Cortex of kidney (tissue), 1 donor: ENCODE results near the gene ANKRD33B.
"Not testable (repeated sequence)": the region's sequence is repeated elsewhere in the genome, so short reads cannot be mapped to it uniquely, and the experiment has no call there.

Experiments used
- DNase-seq: peaks from one replicate; lab custom pipeline; 2025; lab: John Stamatoyannopoulos, UW

The ANKRD33B gene

DNA sequence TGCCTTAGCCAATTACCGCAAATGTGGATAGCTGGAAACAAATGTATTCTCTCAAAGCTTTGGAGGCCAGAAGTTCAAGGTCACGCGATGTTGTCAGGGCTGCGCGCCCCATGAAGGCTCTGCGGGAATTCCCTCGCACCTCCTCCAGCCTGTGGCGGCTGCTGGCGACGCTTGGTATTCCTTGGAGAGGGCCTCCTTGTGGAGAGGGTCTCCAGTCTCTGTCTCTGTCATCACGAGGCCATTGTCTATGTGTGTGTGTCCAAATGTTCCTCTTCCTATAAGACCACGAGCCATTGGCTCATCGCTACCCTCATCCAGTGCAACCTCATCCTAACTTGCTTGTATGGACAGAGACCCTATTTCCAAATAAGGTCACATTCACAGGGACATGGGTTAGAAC, 97.5 kb downstream of the ANKRD33B start:
- DNase-seq = no peak

DNA sequence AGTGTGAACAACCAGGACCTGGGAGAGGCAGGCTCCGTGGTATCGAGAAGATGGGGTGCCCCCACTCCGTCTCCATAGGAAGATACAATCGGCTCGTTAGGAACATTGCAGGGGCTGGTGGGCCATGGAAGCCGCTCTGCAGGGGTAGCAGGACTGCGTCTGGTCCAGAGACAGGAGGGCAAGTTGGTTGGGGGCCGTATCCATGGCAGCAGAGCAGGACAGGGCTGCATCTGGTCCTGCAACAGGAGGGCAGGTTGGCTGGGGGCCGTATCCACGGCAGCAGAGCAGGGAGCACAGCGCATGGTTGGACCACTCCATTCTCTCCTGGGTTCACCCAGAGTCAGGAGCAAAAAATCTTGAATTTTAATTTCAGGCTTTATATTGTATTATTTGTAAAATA, 98.2 kb downstream of the ANKRD33B start:
- DNase-seq = no peak

DNA sequence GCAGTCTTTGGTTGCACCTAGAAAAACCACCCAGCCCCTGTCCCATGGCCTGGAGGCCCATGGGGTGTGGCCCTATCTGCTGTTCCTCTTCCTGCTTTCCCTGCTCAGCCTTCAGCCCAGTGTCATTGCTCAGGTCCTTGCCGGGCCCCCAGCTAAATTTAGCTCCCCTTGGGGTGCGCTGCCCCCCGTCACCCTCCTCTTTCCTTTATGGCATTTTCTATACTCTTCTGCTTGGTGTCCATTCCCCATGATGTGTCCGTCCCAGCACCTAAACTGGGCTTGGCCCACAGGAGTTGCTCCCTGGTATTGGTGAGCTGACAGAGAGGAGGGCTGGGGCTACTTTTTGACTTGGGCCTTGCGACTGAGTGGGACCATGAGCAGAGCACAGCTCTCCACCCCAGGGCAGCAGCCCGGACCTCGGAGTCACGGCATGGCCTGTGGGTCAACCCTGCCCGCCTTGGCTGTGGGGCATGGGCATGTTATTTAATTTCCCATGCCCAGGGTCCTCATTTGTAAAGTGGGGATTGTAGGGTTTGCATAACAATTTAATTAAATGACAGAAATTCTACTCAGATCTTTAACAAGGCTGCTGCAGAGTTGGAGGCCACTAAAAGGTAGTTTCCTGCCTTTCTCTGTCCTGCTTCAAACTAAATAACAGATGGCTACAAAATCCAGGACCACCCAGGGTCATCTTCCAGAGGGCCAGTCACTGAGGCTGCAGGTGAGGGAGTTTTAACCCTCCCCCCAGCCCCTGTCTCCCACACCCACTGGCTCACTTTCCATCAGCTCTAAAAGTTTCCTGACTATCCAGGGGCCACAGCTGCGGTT, 99.0 kb downstream of the ANKRD33B start:
- no peak for DNase-seq

DNA sequence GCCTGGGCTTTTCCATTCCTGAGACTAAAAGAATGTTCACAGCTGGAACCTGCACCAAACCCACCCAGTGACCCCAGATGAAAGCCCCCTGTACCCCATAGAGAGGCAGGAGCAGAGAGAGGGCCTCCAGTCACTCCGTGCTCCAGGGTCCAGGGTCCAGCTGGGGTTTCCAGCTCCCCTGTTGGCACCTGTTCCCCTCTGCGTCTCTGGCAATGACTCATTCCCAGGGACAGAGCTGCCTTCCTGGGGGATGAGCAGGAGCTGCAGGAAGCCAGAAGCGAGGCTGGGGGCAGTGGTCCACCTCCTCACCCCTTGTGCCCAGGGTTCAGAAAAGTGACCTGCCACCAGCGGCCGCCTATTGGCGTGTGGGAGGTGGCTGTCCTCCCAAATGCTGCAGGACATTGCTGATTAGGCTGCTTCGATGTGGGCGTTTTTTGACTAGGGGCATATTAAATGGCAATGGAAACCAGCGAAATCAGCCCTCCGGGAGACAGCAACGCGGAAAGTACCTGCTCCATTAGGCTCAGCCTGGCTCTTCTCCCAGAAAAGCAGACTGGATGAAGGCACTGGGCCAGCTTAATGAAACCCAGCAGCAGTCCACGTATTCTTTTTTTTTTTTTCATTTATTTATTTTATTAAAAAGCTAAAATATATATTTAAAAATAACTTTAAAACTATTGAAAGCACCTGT, 99.8 kb downstream of the ANKRD33B start:
- DNase-seq = no peak

DNA sequence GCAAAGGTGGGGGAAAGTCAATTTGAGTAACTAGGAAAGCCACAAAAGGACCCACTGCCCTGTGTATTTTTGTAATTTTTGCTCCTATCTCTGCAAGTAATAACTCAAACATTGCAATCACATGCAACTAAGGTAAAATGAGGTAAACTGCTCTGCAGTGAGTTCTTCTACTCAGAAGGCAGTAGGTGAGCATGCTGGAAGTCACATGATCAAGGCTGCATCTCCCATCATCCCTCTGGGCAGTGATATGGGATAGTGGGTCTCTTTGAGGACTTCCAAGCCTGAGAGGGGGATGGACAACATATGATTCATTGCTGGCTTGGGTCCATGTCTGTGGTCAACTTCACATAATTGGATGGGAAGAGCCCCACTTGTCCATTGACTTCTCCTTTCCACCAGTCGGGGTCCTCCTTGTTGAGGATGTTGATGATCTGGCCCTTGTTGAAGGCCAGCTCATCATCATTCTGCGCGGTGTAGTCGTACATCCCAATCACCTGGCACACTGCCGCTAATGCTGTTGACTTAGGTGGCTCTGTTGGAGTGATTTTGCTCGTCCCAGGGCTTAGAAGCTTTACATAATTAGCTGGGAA, 100.4 kb downstream of the ANKRD33B start:
- not testable (repeated sequence) for DNase-seq

DNA sequence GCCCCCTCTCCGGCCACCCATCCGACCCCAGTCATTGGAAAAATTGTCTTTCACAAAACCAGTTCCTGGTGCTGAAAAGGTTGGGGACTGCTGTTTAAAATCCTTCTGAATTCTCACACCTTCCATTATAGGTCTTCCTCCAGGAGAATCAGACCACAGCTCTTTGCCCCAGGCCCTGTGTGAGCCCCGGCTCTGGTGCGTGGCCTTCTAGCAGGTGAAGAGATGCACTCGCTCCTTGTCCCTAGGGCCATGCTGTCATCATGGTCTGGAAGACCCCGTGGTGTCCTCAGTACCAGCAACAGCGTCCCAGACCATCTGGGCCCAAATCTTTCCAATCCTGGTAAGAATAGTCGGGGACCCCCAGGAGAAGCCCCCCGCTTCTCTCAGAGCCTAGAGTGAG, 101.9 kb downstream of the ANKRD33B start:
- DNase-seq = no peak

DNA sequence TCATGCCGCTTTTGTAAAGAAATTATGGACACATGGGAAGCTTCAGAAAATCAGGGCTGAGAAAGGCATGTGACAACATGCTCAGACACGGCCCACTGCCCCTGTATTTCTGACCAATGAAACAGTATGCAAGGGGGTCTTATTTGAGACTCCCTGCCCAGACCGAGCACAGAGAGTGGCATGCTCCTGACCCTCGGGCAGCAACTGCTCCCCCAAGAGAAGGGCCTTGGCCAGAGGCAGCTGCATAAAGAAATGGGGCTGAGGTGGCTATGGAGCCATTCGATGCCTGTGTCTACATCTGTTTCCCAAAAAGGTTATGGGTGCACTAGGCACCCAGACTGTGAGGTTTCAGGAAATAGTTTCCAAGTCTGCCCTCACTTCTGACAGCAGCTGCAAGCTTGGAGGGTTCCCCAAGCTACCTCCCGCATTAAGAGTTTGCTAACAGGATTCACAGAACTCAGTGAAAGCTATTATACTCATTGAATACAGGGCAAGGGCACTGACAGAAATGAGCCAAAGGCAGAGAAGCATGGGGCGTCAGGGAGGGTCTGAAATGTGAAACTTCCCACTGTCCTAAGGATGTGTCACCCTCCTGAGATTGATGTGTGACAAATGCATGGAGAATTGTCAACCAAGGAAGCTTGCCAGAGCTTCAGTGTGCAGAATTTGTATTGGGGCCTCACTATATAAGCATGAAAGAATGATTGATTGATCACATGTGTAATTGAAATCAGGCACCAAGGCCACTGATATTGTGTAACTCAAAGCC, 102.8 kb downstream of the ANKRD33B start:
- DNase-seq = no peak

DNA sequence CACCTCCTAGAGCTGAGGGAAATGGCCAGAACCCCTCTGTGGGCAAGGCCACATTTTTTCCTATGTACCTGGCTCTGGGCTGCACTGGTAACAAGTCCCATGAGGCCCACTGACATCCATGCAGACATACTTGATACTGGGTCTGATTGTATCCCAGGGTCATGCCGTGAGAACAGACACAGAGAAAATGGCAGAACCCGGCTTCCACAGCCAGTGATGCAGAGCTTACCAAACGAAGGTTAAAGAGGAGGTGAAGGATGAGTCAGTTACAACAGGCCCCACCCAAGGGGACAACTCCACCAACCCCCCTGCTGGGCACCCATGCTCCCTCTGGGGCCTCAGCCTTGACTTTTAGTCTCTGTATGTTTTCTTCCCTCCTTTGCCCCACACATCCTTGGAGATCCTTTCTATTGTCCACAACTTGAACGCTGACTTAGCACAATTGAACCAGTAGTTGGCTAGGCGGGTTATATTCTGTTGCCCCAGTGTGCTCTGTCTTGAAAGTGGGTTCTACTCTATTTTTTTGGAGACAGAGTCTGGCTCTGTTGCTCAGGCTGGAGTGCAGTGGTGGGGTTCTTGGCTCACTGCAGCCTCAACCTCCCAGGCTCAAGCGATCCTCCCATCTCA, 103.7 kb downstream of the ANKRD33B start:
- no peak for DNase-seq

DNA sequence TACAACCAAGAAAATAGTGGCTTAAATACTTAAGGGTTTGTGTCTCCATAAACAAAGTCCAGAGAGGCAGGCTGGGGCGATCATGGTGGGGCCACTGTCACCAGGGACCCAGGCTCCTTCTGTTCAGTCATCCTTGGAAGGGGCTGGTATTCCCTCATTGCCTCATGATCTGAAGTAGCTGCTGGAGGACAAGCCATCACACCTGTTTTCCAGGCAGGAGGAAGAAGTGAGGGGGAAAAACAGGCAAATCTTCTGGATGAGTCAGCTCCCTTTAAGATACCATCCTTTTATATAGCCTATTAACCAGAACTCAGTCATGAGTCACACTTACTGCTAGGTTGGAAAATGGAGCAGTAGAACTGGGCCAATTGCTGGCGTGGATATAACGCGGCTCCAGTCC, 104.8 kb downstream of the ANKRD33B start:
- DNase-seq = no peak

DNA sequence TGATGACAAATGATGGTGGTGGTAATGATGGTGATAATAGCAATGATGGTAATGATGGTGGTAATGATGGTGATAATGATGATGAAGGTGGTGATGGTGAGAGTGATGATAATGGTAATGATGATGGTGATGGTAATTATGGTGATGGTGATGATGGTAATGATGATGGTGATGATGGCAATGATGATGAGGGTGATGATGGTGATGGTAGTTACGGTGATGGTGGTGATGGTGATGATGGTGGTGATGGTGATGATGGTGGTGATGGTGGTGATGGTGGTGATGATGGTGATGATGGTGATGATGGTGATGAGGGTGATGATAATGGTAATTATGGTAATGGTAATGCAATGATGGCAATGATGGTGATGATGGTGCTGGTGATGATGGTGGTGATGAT, 106.1 kb downstream of the ANKRD33B start:
- no peak for DNase-seq

DNA sequence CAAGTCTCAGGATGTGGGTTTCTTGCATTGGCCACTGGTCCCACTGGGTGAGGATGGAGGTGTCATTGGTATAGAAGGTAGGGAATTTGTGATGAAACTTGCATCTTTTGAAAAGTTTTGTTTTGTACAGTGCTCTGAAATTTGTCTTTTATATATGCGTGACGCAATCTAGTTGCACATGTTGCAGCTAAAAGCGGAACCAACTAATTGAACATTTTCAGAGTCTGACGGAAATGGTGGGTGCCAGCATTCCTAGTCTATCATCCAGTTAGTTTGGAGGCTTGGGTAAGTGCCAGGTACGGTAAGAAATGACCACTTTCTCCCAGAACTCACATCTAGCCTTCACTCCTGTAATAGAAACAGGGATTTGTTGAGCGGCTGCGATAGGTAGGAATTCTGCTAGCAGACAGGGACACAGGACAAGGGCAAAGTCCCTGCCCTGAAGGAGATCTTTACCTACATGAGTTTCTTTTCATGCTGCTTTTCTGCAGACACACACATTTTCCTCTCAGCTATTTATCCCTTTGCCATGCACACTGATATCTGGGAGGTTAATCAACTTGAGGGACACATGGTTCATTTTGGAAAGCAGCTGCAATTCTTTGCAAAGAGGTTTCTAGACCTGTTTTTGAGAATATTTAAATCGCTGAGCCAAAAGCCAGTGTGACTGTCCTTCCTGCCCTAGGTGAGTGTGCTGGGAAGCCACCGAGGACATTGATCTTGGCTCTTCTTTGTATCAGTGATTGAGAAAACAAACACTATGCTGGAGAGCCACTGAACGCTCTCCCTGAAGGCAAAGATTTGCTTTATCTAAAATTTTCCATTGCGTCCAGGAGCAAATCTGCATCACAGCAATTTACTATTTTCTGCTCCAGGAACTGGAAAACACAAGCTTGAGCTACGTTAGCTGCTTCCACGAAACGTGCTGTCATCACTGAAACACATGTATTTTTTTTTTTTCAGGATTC, 107.5 kb downstream of the ANKRD33B start:
- DNase-seq = no peak

DNA sequence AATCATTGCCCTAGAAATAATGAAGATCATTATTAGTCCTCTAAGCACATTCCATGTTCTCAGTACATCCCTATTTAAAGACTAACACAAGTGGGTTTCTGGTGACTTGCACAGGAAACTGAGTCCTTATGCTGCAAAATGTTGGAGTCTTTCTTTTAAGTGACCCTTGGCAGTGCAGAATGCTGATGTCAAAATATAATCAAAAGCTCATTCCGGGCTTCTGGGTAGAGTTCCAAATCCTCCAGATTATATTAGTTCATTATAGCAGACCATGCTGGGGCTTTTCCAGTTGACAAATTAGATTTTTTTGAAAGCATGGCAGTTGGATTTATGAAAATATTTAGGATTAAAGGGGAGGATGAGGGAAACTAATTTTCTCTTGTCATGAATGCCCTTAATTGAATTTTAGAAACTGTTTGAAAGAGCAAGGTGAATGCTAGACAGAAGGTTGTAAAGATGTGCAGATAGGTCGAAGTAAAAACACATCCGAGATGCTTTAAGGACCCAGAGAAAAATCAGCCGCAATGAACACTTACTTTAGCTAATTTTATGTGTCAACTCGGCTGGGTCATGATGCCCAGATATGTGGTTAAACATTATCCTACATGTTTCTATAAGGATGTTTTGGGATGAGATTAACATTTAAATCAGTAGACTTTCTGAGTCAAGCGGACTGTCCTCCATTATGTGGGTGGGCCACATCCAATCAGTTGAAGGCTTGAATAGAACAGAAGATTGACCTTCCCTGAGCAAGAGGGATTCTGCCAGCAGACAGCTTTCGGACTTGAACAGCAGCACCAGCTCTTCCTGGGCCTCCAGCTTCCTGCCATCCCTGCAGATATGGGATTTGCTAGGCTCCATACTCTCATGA, 108.5 kb downstream of the ANKRD33B start:
- DNase-seq = no peak

DNA sequence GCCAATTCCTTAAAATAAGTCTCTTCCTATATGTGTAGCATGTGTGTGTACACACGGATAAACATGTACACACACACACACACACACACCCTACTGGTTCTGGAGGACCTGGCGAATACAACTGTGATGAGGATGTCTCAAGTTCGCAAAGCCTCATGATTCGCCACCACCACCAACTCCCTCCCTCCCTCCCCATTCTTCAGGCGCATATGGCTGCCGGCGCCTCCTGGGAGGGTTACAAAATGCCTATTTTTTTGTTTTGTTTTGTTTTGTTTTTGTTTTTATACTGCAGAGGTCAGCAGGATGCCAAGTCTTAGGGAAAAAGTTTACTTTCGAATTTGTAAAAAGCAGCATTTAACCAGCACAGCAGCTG, 109.1 kb downstream of the ANKRD33B start:
- DNase-seq = no peak

DNA sequence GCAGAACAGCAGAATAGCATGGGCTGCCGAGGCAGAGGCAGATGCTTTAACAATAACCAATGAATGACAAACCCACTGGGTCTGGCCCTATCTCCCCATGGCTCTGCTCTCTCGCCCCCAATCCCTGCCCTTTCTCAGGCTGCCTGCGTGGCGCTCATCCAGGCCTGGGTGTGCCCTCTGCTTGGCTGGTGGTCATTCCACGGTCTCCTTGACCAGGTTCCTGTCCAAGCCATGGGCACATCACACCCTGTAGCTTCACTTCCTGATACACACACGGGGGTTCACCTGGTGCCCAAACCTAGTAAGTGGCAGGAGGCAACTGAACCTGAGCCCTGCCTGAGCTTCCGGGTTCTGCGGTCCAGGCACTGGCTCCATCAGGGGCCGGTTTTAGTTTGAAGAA, 109.5 kb downstream of the ANKRD33B start:
- DNase-seq = no peak

DNA sequence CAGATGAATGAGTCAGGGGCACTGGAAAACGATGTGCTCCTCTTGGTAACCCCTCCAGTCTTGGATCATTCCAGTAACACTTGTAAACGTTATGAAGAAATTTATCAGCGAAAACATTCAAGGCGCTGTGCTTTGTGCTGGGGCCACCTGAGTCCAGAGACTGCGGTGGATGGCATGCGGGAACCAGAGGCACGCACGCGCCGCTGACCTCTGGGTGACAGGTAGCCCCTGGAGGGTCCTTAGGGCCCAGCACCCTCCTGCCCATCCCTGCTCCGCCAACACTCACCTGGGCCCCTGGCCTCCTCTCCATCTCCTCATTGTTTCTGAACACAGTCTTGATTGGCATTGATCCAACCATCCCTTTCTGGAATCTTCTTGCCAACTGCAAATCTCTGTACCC, 110.2 kb downstream of the ANKRD33B start:
- DNase-seq = no peak

DNA sequence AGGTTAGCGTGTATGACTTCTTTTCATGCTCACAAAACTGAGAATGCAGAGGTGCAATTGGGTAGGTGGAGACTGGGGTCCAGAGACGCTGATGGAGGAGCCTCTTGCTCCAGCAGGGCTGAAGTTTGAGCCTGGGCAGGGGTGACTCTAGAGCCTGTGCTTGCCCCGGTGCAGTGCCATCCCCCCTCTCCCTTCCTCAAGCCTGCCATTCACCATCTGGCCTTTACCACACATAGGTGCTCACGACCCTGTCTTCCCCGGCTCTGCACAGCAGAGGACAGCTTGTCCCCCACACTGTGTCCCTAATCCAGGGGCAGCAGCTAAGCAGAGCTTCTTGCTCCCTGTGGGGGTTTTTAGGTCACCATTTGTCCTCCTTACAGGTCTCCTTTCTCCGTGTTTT, 110.7 kb downstream of the ANKRD33B start:
- DNase-seq = no peak

DNA sequence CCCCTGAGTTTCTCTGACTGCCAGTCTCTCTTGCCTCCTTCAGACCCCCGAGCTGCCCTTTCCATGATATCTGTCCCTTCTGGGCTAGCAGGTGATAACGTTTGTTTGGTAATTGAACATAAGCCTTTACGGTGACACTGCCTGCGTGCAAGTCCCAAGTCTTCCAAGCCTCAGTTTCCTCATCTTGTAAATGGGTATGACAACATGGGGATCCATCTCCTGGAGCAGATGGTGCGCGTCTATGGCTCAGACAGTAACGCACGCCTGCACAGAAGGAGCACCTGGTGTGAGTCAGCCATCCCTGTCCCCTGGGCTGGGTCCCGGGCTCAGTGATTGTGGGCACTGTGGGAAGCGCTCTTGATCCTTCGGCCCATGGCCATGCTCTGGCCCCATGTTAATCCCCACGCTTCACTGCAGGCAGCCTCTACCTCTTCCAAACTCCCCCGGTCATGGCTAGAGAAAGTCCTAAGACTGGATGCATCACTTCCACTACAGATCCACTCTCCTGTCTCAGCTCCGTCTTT, 111.4 kb downstream of the ANKRD33B start:
- no peak for DNase-seq

DNA sequence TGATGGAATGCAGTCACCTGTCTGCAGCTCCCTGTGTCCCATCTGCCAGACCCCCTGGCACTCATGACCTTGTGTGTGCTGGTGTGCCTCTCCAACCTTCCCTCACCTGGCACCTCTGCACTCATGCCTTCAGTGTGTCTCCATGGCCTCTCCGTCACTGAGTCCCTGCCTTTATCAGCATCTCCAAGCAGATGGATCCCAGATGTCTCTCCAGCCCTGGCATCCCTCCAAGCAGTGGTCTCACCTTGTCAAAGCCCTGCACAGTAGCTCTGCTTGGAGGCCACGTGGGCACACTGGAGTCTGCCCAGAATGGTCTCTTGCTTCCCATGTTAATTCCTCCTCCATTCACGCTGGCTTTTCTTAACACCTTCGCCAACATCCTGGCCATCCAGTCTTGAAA, 112.4 kb downstream of the ANKRD33B start:
- DNase-seq = no peak

DNA sequence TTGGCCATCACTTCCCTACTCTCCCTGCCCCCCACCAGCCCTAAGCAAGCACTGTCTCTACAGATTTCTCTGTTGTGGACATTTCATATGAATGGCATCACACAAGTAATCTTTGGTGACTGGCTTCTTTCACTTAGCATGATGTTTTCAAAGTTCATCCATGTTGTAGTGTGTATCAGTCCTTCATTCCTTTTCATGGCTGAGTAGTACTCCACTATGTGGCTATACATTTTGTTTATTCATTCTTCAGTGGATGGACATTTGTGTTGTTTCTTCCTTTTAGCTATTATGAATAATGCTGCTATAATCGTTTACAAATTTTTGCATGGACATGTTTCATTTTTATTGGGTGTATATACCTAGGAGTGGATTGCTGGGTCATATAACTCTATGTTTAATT, 113.1 kb downstream of the ANKRD33B start:
- no peak for DNase-seq

DNA sequence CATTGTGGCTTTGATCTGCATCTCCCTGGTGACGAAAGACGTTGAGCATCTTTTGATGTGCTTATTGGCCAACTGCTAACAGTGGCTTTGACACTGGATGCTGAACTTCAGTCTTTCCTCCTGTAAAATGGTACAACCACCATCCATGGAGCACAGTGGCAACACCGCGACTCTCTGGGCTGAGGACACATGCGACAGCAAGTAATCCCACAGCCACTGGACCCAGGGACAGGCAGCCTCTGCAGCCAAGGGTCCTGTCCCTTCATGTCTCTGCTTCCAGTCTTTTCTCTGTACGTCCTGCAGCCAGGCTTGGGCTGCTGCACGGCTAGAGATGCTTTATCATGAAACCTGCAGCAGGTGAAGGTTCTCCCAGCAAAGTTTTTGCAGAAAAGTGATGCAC, 113.7 kb downstream of the ANKRD33B start:
- DNase-seq = no peak
